ENCODE results near the gene SCYGR3.
"Not testable (repeated sequence)": the region's sequence is repeated elsewhere in the genome, so short reads cannot be mapped to it uniquely, and the experiment has no call there.

SCYGR3 gene

GRCh38 chr2:227606476-227606875 is 8.2 kb downstream of the SCYGR3 start:
- in situ Hi-C loops (cut with MboI; ENCODE audit: low sequenced_read_pairs), result no loop called here
- Histone ChIP-seq H3K9me3 (no peaks in the 10 kb centered on the region), H3K4me1 (no peaks in the 10 kb centered on the region), H3K36me3 (replicated peaks) (no peaks in the 10 kb centered on the region), H3K27me3 (ENCODE audit: low read depth) (no peaks in the 10 kb centered on the region), H3K4me3 (no peak overlapping the region)
- no peak for DNase-seq (ENCODE audit: low spot score in 2 of 2)

DNA sequence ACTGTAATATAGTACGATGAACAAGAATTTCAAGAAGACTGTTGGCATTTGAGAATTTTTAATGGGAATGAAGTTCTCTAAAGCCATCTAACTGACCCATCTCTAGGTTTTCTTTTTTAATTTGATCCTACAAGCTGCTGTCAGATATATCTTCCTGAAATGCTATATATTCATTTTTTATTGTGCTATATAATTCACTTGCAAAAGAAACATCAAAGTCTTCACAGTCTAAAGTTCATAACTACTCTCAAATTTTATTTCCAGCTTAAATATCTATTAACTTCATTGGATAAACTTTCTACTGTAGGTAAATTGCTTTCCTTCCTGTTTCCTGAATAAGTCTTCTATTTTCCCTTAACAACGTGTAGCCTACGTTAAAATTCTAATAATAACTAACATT is 12.3 kb downstream of the SCYGR3 start:
- H3K36me3 ChIP-seq (replicated peaks), result no peaks in the 10 kb centered on the region
- in situ Hi-C loops (cut with MboI; ENCODE audit: low sequenced_read_pairs), result no loop called here
- H3K9me3 ChIP-seq, result no peaks in the 10 kb centered on the region
- no peak for DNase-seq (ENCODE audit: low spot score in 2 of 2)
- no peak overlapping the region for H3K4me3 ChIP-seq
- H3K4me1 ChIP-seq, result no peaks in the 10 kb centered on the region
- H3K27me3 ChIP-seq (ENCODE audit: low read depth), result no peaks in the 10 kb centered on the region

DNA sequence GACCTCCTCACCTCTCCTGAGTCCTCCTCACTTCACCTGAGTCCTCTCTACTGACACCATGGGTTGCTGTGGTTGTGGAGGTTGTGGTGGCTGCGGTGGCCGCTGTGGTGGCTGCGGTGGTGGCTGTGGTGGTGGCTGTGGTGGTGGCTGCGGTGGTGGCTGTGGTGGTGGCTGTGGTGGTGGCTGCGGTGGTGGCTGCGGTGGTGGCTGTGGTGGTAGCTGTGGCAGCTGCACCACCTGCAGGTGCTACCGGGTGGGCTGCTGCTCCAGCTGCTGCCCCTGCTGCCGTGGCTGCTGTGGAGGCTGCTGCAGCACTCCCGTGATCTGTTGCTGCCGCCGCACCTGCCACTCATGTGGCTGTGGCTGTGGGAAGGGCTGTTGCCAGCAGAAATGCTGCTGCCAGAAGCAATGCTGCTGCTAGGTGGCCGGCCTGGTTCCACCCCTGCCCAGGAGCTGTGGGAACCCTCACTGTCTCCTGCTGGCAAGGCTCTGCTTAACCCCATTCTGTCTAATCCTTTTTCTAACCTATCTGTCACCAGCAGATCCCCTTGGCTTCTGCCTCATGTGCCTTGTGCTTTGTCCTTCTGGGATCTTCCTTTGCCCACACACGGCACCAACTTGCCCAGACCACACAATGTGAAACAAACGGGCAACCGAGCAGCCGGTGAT is 15.7 kb downstream of the SCYGR3 start, which contains the start of gene SCYGR2:
Gene SCYGR2, plus strand, starts transcription at position 59 of the 669 bp plus-strand sequence. Its CDS starts 0 bp downstream, at position 59.
- DNase-seq (ENCODE audit: low spot score in 2 of 2); H3K9me3 ChIP-seq; H3K36me3 ChIP-seq (replicated peaks); H3K27me3 ChIP-seq (ENCODE audit: low read depth); H3K4me3 ChIP-seq; H3K4me1 ChIP-seq; in situ Hi-C loops (cut with MboI; ENCODE audit: low sequenced_read_pairs): not testable (repeated sequence)

- no peaks in the 10 kb centered on the region for H3K4me1 ChIP-seq
- in situ Hi-C loops (cut with MboI; ENCODE audit: low sequenced_read_pairs), result no loop called here
- no peaks in the 10 kb centered on the region; the same call in 1 of the 2 replicates for H3K27me3 ChIP-seq (ENCODE audit: low read depth)
- no peak for DNase-seq (ENCODE audit: low spot score in 2 of 2)
- no peaks in the 10 kb centered on the region for H3K9me3 ChIP-seq
- H3K4me3 ChIP-seq, result no peak overlapping the region
- H3K36me3 ChIP-seq (replicated peaks), result no peaks in the 10 kb centered on the region
Measured at GRCh38 chr2:227597998-227598397, 16.6 kb downstream of the SCYGR3 start.

- DNase-seq (ENCODE audit: low spot score in 2 of 2), result no peak
- Histone ChIP-seq H3K27me3 (ENCODE audit: low read depth) (no peaks in the 10 kb centered on the region; the same call in 1 of the 2 replicates), H3K36me3 (replicated peaks) (no peaks in the 10 kb centered on the region), H3K4me1 (no peaks in the 10 kb centered on the region), H3K9me3 (no peaks in the 10 kb centered on the region), H3K4me3 (no peak overlapping the region)
- in situ Hi-C loops (cut with MboI; ENCODE audit: low sequenced_read_pairs), result no loop called here
Measured at GRCh38 chr2:227597036-227597435, 17.6 kb downstream of the SCYGR3 start.

GRCh38 chr2:227595797-227596196 is 18.8 kb downstream of the SCYGR3 start:
- Histone ChIP-seq H3K36me3 (replicated peaks) (no peaks in the 10 kb centered on the region), H3K4me1 (no peaks in the 10 kb centered on the region), H3K27me3 (ENCODE audit: low read depth) (no peaks in the 10 kb centered on the region; the same call in 1 of the 2 replicates), H3K4me3 (no peak overlapping the region), H3K9me3 (no peaks in the 10 kb centered on the region)
- DNase-seq (ENCODE audit: low spot score in 2 of 2), result no peak
- in situ Hi-C loops (cut with MboI; ENCODE audit: low sequenced_read_pairs), result no loop called here

- no peaks in the 10 kb centered on the region; the same call in 1 of the 2 replicates for H3K27me3 ChIP-seq (ENCODE audit: low read depth)
- H3K4me3 ChIP-seq, result no peak overlapping the region
- no peaks in the 10 kb centered on the region for H3K4me1 ChIP-seq
- no peaks in the 10 kb centered on the region for H3K9me3 ChIP-seq
- H3K36me3 ChIP-seq (replicated peaks), result no peaks in the 10 kb centered on the region
- no peak for DNase-seq (ENCODE audit: low spot score in 2 of 2)
- in situ Hi-C loops (cut with MboI; ENCODE audit: low sequenced_read_pairs), result no loop called here
Measured at GRCh38 chr2:227592694-227593387, 21.8 kb downstream of the SCYGR3 start.

GRCh38 chr2:227582369-227582768 is 32.3 kb downstream of the SCYGR3 start:
- in situ Hi-C loops (cut with MboI; ENCODE audit: low sequenced_read_pairs), result no loop called here
- Histone ChIP-seq H3K27me3 (ENCODE audit: low read depth) (no peaks in the 10 kb centered on the region; the same call in 1 of the 2 replicates), H3K36me3 (replicated peaks) (no peaks in the 10 kb centered on the region), H3K9me3 (peaks cover 3% of the 10 kb centered on the region; the same call in 1 of the 2 replicates), H3K4me1 (no peaks in the 10 kb centered on the region), H3K4me3 (no peak overlapping the region)
- no peak for DNase-seq (ENCODE audit: low spot score in 2 of 2)

DNA sequence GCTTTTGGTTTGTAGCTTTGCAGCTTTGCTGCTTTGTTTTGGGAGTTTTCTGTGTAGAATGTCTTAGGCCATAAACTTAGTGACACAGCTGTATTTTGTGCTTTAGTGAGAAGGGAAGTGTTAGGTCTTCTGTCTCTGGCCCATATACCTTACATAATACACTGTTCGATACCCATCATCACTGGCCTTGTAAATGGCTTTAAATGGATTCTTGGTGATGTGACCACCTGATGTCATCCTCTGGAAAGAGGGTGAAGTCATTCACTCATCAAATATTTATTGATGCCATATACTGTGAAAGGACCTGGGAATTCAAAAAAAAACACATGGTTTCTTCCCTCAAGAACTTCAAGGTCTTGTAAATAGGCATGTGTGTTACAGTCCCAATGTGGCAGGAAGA is 34.8 kb downstream of the SCYGR3 start:
- Histone ChIP-seq H3K36me3 (replicated peaks) (no peaks in the 10 kb centered on the region), H3K4me1 (no peaks in the 10 kb centered on the region), H3K4me3 (no peak overlapping the region), H3K9me3 (peaks cover 3% of the 10 kb centered on the region; the same call in 1 of the 2 replicates), H3K27me3 (ENCODE audit: low read depth) (no peaks in the 10 kb centered on the region)
- DNase-seq (ENCODE audit: low spot score in 2 of 2), result no peak
- in situ Hi-C loops (cut with MboI; ENCODE audit: low sequenced_read_pairs), result no loop called here

GRCh38 chr2:227578642-227579041 is 36.0 kb downstream of the SCYGR3 start:
- in situ Hi-C loops (cut with MboI; ENCODE audit: low sequenced_read_pairs), result no loop called here
- peaks cover 3% of the 10 kb centered on the region; the same call in 1 of the 2 replicates for H3K9me3 ChIP-seq

DNA sequence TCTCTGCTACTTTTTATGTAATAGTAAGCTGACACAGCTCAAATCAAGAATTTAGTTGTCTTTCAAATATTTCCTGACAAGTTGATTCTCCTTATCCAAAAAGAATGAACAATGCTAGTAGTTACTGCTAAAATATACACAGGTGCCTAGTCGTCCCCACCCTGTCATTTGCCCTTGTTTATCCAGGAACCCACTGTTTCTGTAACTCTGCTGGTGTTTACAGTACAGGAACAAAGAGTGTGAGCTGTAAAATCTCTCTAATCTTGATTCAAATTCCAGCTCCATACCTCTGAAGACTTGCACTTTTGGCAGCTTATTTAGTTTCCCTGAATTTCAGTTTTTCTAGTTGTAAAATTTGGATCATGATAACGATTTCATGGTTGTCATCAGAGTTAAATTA is 37.1 kb downstream of the SCYGR3 start:
- H3K4me3 ChIP-seq, result no peak overlapping the region
- in situ Hi-C loops (cut with MboI; ENCODE audit: low sequenced_read_pairs), result no loop called here
- H3K27me3 ChIP-seq (ENCODE audit: low read depth), result no peaks in the 10 kb centered on the region
- no peak for DNase-seq (ENCODE audit: low spot score in 2 of 2)
- H3K36me3 ChIP-seq (replicated peaks), result no peaks in the 10 kb centered on the region
- no peaks in the 10 kb centered on the region for H3K4me1 ChIP-seq
- H3K9me3 ChIP-seq, result peaks cover 3% of the 10 kb centered on the region; the same call in 1 of the 2 replicates

More at GRCh38 chr2:227578642-227579041, 36.0 kb downstream of the SCYGR3 start:
- Histone ChIP-seq H3K4me1 (no peaks in the 10 kb centered on the region), H3K27me3 (ENCODE audit: low read depth) (no peaks in the 10 kb centered on the region), H3K36me3 (replicated peaks) (no peaks in the 10 kb centered on the region), H3K4me3 (no peak overlapping the region)
- DNase-seq (ENCODE audit: low spot score in 2 of 2), result no peak

DNA sequence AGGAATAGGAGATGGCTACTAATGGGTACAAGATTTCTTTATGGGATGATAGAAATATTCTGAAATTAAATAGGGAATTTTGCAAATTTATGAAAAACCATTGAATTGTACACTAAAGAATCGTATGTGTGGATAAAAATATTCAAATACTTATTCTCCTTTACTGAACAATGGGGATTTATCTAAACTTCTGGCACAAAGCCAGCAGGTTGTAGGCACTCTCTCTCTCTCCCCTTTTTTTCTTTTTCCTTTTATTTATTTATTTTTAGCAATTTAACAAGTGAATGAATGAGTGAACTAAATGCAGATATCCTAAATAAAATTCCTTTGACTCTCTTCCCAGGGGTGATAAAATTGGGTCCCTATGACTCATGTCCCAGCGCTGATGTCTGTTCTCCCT is 37.8 kb downstream of the SCYGR3 start:
- Histone ChIP-seq H3K27me3 (ENCODE audit: low read depth) (no peaks in the 10 kb centered on the region), H3K4me1 (no peaks in the 10 kb centered on the region), H3K4me3 (no peak overlapping the region), H3K9me3 (no peaks in the 10 kb centered on the region), H3K36me3 (replicated peaks) (no peaks in the 10 kb centered on the region)
- in situ Hi-C loops (cut with MboI; ENCODE audit: low sequenced_read_pairs), result no loop called here
- no peak for DNase-seq (ENCODE audit: low spot score in 2 of 2)

DNA sequence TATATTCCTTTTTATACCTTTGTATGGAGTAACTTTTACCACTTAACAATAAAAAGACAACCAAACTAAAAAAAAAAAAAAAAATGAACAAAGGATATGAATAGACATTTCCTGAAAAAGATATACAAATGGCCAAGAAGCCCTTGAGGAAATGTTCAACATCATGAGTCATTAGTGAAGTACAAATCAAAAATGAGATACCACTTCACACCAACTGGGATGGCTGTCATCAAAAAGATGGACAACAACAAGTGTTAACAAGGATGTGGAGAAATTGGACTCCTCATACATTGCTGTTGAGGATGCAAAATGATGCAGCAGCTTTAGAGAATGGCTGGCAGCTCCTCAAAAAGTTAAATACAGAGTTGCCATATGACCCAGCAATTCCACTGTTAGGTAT is 38.5 kb downstream of the SCYGR3 start:
- H3K27me3 ChIP-seq (ENCODE audit: low read depth), result no peaks in the 10 kb centered on the region
- H3K36me3 ChIP-seq (replicated peaks), result no peaks in the 10 kb centered on the region
- in situ Hi-C loops (cut with MboI; ENCODE audit: low sequenced_read_pairs), result no loop called here
- no peaks in the 10 kb centered on the region for H3K4me1 ChIP-seq
- no peak for DNase-seq (ENCODE audit: low spot score in 2 of 2)
- no peak overlapping the region for H3K4me3 ChIP-seq
- H3K9me3 ChIP-seq, result no peaks in the 10 kb centered on the region

DNA sequence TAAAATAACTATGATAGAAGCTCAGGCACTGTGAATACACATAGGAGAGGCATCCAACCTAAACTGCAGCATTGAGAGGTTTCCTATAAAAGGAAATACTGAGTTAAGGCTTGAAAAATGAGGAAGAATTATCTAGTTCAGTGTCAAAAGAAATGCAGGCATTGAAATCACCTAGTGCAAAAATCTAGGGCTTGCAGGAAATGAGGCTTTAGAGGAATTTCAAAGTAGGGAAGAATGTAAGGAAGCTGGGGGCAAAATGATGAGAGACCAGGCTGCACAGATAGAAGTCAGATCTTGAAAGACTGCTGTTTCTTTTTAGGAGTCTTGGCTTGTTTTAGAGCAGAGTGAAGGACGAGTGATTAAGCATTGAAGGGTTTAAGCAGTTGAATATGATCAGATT is 44.0 kb downstream of the SCYGR3 start:
- Histone ChIP-seq H3K9me3 (no peaks in the 10 kb centered on the region), H3K4me1 (no peaks in the 10 kb centered on the region), H3K27me3 (ENCODE audit: low read depth) (no peaks in the 10 kb centered on the region), H3K4me3 (no peak overlapping the region), H3K36me3 (replicated peaks) (no peaks in the 10 kb centered on the region)
- no peak for DNase-seq (ENCODE audit: low spot score in 2 of 2)
- in situ Hi-C loops (cut with MboI; ENCODE audit: low sequenced_read_pairs), result no loop called here

Measured in HAP-1 (cell line).